Astrocyte of the spinal cord (primary cell): ENCODE measurements around the gene GPHA2.

ENCODE experiments used
- DNase-seq: peaks from one replicate; pipeline ENCODE4 v3.0.0; 2011; ENCODE audit warnings: low read depth, low spot score
- H3K4me3 ChIP-seq: 2 replicates; pipeline ENCODE4 v1.5.1; 2011; ENCODE audit warnings: low read depth, mild to moderate bottlenecking, low read length, moderate library complexity
- in situ Hi-C: cut with HindIII; loops from 2 replicates; pipeline ENCODE4 v1.10.0; 2017; ENCODE audit warnings: low sequenced_read_pairs
- TF ChIP-seq, protein P1 (sequence below): IDR thresholded peaks from 2 replicates; pipeline ENCODE4 v1.5.1; 2012; ENCODE audit warnings: low read depth, mild to moderate bottlenecking, low read length, inconsistent platforms

GPHA2 gene

DNA sequence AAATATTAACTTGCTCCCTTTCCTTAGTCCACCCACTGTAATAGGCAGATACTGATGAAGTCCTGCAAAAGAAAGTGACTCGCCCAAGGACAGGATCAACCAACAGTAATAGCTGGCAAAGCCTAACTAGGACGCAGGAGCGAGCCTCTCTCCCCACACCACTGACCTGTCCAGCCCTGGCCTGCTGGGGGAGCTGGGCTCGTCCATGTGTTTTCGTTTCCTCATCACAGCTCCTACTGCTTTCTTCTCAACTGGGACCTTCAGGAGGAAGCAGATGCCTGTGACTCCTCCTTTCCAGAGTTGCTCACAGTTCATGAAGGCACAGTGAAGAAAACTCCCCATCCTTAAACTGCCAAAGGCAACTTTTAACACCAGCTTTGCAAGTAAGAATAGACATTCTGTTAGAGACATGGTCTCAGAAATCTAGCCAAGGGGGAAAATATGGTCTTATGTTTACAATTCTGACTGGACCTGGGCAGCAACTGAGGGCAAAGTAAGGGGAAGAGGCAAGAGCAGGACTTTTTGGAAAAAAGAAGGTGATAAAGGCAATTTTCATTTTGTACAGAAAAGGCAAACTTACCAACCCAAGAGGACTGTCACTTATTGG, 11.6 kb upstream of the GPHA2 start:
- in situ Hi-C loops: no loop called here
- TF ChIP-seq, protein P1, sequence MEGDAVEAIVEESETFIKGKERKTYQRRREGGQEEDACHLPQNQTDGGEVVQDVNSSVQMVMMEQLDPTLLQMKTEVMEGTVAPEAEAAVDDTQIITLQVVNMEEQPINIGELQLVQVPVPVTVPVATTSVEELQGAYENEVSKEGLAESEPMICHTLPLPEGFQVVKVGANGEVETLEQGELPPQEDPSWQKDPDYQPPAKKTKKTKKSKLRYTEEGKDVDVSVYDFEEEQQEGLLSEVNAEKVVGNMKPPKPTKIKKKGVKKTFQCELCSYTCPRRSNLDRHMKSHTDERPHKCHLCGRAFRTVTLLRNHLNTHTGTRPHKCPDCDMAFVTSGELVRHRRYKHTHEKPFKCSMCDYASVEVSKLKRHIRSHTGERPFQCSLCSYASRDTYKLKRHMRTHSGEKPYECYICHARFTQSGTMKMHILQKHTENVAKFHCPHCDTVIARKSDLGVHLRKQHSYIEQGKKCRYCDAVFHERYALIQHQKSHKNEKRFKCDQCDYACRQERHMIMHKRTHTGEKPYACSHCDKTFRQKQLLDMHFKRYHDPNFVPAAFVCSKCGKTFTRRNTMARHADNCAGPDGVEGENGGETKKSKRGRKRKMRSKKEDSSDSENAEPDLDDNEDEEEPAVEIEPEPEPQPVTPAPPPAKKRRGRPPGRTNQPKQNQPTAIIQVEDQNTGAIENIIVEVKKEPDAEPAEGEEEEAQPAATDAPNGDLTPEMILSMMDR: no peak

DNA sequence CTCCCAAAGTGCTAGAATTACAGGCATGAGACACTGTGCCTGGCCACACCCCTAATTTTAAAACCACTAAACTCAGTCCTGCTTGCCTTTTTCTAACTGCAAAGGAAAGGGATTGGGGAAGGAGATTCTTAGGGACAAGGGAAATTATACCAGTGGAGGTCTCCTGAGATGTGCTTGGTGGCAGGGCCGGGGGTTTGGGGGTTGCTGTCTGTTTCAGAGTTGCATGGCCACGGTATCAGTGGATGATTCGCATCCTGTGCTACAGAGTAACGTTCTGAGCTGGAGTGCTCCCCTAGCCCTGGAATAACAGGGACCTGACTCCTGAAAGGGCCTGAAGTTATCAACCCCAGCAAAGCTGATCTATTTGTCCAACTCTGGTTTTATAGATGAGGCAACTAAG, 846 bp upstream of the GPHA2 start:
- no peak for DNase-seq
- no peak overlapping the region for H3K4me3 ChIP-seq
- TF ChIP-seq, protein P1: no peak
- in situ Hi-C loops: no loop called here

More for the DNA sequence above, 11.6 kb upstream of the GPHA2 start:
- no peak overlapping the region for H3K4me3 ChIP-seq
- DNase-seq: no peak

DNA sequence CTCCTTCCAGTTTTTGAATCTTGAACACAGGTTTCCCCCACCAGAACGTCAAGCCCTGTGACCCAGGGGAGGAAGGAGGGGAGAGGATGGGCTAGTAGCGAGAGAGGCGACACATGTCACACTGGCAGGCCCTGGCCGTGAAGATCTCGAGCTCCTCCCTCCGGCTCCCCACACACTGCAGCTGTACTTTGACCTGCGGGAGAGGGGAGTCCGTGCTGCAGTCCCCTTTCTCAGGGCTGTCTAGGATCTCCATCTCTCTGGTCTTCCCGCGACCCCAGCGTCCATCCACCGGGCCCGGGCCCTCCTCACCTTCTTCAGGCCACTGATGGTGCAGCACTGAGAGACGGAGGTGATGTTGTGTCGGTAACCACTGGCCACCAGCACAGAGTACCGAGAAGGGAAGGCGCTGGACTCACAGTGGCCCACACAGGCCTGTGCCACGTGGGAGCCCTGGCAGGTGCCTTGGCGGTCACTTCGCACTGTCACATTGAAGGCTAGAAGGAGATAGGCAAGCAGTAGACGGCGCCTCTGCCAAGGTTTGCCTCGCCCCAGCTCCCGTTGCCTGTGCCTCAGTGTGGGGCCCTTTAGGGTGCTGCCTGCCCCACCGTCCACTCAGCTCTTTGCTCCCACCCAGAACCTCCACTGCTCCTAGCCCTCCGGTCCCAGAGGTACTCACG, 873 bp downstream of the GPHA2 start:
- TF ChIP-seq, protein P1: no peak
- no peak overlapping the region for H3K4me3 ChIP-seq
- no peak for DNase-seq
- in situ Hi-C loops: no loop called here

DNA sequence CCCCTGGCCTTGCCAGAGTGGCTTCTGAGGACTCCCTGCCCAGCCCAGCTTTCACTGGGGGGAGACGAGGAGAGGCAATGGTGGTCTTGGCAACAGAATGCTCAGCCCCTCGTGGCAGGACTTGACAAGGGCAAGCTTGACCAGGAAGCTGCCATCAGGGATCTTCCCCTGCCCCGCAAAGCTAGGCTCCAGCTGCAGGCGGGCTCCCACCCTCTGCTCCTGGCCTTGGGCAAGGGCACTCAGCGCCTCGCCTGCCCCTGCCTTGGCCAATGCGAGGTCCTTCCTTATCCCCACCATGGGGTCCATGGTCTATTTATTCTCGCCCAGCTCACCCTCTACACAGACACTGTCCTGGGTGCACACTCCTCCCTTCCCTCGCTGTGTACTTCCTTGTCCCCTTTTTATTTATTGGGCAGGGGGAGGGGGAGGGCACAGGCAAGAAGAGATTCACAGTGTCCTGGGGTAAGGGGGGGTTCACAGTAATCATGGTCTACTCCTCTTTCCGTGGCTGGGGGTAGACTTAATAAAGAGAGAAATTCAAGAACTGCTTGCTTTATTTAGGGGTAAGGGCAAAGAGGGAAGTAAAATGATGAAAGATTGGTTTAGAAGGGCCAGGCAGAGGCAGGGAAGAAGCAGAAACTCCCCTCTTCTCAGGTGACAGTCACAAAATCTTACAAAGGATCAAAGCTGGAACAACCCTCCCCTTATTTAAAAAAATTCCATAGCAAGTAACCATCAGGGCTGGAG, 1.6 kb downstream of the GPHA2 start:
- no peak overlapping the region for H3K4me3 ChIP-seq
- DNase-seq: no peak
- in situ Hi-C loops: no loop called here
- TF ChIP-seq, protein P1: no peak

DNA sequence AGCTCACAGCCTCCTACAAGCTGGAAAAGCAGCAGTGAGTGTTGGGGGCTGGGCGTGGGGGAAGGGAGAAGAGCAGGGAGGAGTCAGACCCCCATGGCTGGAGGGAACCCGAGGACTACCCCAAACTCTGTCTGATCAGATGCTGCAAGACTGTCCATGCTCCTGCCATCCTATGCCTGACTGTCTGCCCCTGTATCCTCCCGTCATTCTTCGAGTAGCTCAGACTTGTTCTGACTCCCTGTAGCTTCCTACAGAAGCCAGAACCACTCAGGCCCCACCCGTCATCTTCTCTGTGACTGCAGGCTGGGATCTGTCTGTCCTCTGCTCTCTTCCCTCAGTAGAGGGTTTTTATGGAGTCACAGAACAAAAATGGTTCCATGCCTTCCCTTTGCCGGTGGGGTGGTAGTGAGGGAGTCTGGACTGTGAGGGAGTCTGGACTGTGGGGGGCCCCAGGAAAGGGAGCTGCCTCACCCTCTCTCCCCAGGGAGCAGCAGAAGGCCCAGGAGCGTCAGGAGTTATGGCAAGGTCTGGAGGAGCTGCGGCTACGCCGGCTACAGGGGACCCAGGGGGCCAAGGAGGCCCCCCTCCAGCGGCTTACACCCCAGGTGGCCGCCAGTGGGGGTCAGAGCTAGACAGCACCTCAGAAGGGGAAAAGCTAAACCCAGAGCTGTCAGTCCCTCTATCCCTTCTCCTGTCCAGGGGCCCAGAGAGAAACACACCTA, 2.3 kb downstream of the GPHA2 start:
- no peak for DNase-seq
- TF ChIP-seq, protein P1: no peak
- no peak overlapping the region for H3K4me3 ChIP-seq
- in situ Hi-C loops: no loop called here

DNA sequence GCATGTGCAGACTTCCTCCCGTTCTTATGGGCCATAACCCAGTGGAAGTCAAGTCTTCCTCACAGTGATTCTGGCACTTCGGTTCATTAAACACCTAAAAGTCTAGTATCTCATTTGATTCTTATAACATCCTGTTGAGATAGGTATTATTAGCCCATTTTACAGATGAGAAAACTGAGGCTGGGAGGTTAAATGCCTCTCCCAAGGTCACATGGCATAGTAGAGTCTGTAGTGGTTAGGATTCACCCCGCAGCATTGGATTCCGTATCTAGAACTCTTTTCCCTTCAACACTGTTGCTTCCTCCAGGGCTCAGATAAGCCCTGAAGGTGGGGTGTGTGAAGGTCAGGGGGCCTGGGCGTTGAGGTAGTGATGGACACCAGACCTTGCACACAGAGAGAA, 3.4 kb downstream of the GPHA2 start:
- DNase-seq: no peak
- in situ Hi-C loops: no loop called here
- TF ChIP-seq, protein P1: no peak
- no peak overlapping the region for H3K4me3 ChIP-seq
